Right lobe of liver (tissue), 4 donors: Measurements from ENCODE around the gene TFF1.

ENCODE experiments used
- CTCF ChIP-seq, 4 donors: fragments of 200-600 bp in 3 of 4; fragments of 450-650 bp in 1 of 4; IDR thresholded peaks; one replicate each; pipeline versions ENCODE4 v1.5.1 to v1.8.0; 2016 to 2022; ENCODE audit warnings: antibody characterized with exemption in 4 of 4, mild to moderate bottlenecking in 2 of 4
- POLR2A ChIP-seq: fragments of 450-650 bp; IDR thresholded peaks from one replicate; pipeline ENCODE4 v1.6.1; 2017; ENCODE audit warnings: antibody characterized with exemption, mild to moderate bottlenecking
- donor health status: DM: no; HTN: no; CAD: no.
- donor health status: DM: no; HTN: no; CAD: no.
- donor health status: DM: no; HTN: yes; CAD: no.

- TF ChIP-seq CTCF (IDR thresholded peaks at IDR 0.05): no peak
- TF ChIP-seq POLR2A: no peak
These were observed 47.2 kb upstream of the TFF1 start for GRCh38 chr21:42413500-42413899.
